Esophagus mucosa (tissue), 1 donor: ENCODE measurements around the gene CAMTA2. TPM values are rescaled to one million over a fixed set of nuclear protein-coding genes. Genes with fewer than 3 reads are reported as not detected.
A peak's percentile ranks its signal among the peaks of the same experiment; 100 is the strongest.
"Not testable (repeated sequence)": the region's sequence is repeated elsewhere in the genome, so short reads cannot be mapped to it uniquely, and the experiment has no call there.

Experiments used
- ATAC-seq: fragments of 200-7000 bp; cut with Tn5 transposase; one replicate; pipeline ENCODE4 v1.9.1; 2020
- total RNA-seq: library from RNA; stranded (reverse); gene quantifications from one replicate; pipeline ENCODE4 v1.2.4, GENCODE V29; 2023
- donor health status: DM: yes; HTN: yes; CAD: no.

The CAMTA2 gene
- total RNA-seq, 1 donor from 2014 or later, result 23.8 TPM

DNA sequence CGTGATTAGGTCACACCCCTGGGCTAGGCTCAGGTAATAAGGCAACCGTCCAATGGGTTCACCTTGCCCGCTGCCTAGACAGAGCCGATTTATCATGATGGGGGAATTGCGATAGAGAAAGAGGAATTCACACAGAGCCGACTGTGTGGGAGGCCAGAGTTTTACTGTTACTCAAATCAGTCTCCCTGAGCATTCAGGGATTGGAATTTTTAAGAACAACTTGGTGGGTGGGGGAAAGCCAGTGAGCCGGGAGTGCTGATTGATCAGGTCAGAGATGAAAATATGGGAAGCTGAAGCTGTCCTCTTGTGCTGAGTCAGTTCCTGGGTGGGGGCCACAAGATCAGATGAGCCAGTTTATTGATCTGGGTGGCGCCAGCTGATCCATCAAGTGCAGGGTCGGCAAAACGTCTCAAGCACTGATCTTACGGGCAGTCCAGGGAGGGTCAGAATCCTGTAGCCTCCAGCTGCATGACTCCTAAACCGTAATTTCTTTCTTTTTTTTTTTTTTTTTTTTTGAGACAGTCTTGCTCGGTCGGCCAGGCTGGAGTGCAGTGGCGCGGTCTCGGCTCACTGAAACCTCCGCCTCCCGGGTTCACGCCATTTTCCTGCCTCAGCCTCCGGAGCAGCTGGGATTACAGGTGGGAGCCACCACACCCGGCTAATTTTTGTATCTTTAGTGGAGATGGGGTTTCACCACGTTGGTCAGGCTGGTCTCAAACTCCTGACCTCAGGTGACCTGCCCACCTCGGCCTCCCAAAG is 60.7 kb downstream of the CAMTA2 start:
- not testable (repeated sequence) for ATAC-seq

DNA sequence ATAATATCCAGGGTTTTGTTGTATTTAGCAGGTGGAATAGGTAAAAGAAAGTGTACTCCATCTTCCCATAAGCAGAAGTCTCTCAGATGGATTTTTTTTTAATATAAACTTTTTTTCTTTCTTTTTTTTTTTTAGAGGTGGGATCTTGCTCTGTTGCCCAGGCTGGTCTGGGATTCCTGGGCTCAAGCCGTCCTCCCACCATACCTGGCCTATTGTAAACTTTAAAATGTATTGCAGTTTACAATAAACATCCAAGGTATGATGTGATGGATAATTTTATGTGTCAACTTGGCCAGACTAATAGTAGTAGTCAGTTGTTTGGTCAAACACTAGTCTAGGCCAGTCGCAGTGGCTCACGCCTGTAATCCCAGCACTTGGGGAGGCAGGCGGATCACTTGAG is 66.2 kb downstream of the CAMTA2 start:
- ATAC-seq, result no peak

DNA sequence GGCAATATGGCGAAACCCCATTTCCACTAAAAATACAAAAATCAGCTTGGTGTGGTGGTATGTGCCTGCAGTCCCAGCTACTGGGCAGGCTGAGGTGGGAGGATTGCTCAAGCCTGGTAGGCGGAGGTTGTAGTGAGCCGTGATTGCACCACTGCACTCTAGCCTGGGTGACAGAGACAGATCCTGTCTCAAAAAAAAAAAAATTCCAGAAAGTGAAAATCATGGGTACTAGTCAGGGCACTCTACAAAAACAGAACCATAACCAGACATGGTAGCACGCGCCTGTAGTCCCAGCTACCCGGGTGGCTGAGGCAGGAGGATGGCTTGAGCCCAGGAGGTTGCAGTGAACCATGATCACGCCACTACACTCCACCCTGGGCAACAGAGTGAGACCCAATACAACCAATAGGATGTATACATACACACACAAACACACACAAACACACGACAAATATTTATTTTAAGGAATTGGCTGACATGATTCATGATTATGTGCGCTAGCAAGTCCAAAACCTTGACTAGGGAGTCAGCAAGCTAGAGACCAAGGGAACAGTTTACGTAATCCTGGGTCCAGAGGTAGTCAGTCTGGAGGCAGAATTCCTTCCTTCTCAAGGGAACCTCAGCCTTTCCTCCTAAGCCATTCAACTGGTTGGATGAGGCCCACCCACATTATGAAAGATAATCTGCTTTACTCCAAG is 67.0 kb downstream of the CAMTA2 start:
- peak; percentile 70 for ATAC-seq

DNA sequence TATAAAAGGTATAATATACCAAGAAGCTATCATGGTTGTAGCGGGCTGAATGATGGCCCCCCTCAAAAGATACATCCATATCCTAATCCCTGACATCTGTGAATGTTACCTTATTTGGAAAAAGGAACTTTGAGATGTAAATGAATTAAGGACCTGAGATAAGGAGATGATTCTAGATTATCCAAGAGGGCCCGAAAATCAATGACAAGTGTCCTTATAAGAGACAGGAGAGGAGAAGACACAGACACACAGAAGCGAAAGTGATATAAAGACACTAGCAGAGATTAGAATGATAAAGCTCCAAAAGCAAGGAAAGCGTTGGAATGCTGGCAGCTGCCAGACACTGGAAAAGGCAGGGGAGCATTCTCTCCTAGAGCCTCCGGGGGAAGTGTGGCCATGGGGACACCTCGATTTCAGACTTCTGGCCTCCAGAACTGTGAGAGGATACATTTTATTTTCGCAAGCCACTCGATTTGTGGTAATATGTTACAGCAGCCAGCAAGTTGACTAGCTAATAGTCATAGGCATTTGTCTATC is 67.9 kb downstream of the CAMTA2 start:
- ATAC-seq, result no peak

Other genes with a start within 250 kb of the CAMTA2 start
- 0.36 TPM for gene ZMYND15, start 247.8 kb downstream of the CAMTA2 start, total RNA-seq
- 15.7 TPM for gene CXCL16, start 247.7 kb downstream of the CAMTA2 start, total RNA-seq
- gene TM4SF5, start 215.8 kb downstream of the CAMTA2 start, total RNA-seq, result not detected
- 2.3 TPM for gene VMO1, start 201.3 kb downstream of the CAMTA2 start, total RNA-seq
- not detected for gene GLTPD2, start 198.7 kb downstream of the CAMTA2 start, total RNA-seq
- 131 TPM for gene PSMB6, start 191.5 kb downstream of the CAMTA2 start, total RNA-seq
- gene PLD2, start 180.5 kb downstream of the CAMTA2 start, total RNA-seq, result 117 TPM
- gene MINK1, start 154.3 kb downstream of the CAMTA2 start, total RNA-seq, result 124 TPM
- gene C17orf107, start 88.1 kb downstream of the CAMTA2 start, total RNA-seq, result 1.3 TPM
- gene CHRNE, start 84.6 kb downstream of the CAMTA2 start, total RNA-seq, result 0.32 TPM
- gene GP1BA, start 55.4 kb downstream of the CAMTA2 start, total RNA-seq, result not detected
- 42.4 TPM for gene SLC25A11, start 47.6 kb downstream of the CAMTA2 start, total RNA-seq
- gene RNF167, start 47.4 kb downstream of the CAMTA2 start, total RNA-seq, result 79.2 TPM
- gene PFN1, start 39.1 kb downstream of the CAMTA2 start, total RNA-seq, result 455 TPM
- gene ENO3, start 36.6 kb downstream of the CAMTA2 start, total RNA-seq, result 1.5 TPM
- gene SPAG7, start 19.9 kb downstream of the CAMTA2 start, total RNA-seq, result 65.7 TPM
- gene INCA1, start 9.8 kb upstream of the CAMTA2 start, total RNA-seq, result not detected
- gene KIF1C, start 10.3 kb upstream of the CAMTA2 start, total RNA-seq, result 95.4 TPM
- gene SLC52A1, start 47.8 kb upstream of the CAMTA2 start, total RNA-seq, result 0.68 TPM
- 1.8 TPM for gene ZFP3, start 90.8 kb upstream of the CAMTA2 start, total RNA-seq
- 3.1 TPM for gene ZNF232, start 124.2 kb upstream of the CAMTA2 start, total RNA-seq
- gene USP6, start 128.4 kb upstream of the CAMTA2 start, total RNA-seq, result not detected
- gene ZNF594, start 204.2 kb upstream of the CAMTA2 start, total RNA-seq, result 1.8 TPM
- gene SCIMP, start 247.2 kb upstream of the CAMTA2 start, total RNA-seq, result 0.72 TPM